ENCODE results near the gene WFDC10B.
"Not testable (repeated sequence)": the region's sequence is repeated elsewhere in the genome, so short reads cannot be mapped to it uniquely, and the experiment has no call there.

Gene WFDC10B

DNA sequence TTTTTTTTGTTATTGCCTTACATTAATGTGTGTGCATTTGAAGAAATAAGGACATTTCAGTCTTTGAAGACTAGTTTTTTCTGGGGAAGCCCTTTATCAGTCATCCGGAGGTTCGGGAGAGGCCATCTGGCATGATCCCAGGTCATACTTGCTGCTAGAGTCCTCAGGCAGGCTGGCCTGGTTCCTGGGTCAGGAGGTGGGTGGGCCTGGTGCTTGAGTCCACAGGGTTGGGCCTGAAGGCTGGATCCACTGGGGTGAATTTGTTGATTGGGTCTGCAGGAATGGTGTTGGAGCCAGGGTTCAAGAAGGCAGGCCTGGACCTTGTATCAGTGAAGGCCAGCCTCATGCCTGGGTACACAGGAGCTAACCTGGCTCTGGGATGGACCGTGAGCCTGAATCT, 57.9 kb downstream of the WFDC10B start:
- DNase-seq, result no peak

- not testable (repeated sequence) for DNase-seq
These were observed 59.0 kb downstream of the WFDC10B start for GRCh38 chr20:45645869-45646268.

DNA sequence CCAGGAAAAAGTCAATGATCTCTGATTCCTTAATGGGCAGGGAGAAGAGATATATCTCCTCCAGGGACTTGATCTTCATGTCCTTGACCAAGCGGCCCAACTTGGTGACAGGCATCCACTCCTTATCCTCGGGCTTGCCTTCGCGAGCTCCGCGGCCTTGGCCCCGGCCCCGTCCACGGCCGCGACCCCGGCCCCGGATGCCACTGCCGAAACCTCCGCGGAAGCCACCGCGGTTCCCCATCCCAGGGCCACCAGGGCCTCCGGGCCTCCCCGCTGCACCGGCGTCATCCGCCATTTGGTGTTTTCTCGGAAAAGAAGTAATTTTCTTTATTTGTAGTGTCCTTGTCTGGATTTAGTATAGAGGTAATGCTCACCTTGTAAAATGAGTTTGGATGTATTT, 63.7 kb downstream of the WFDC10B start:
- not testable (repeated sequence) for DNase-seq

- no peak for DNase-seq
These were observed 65.1 kb downstream of the WFDC10B start for GRCh38 chr20:45639687-45640086.

DNA sequence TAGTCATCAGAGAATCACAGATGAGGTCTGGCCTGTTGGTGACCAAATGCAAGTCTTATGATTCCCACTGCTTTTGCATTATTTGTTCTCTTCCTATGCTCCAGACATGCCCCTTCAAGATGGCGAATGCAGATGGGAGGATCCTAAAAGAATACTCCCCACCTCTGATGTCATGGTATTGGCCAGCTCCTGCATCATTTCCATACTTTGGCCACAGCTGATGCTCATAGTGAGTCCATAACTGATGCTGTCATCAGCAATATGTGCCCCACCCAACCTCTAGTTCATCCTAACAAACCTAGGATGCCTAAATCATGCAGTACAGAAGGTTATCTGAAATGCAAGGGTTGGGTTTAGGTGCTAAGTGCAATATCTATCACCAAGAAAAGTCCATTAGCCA, 68.3 kb downstream of the WFDC10B start:
- no peak for DNase-seq
